MM.1S (cell line): ENCODE measurements around the gene CLDN6.

Experiments used
- DNase-seq: peaks from one replicate; pipeline ENCODE4 v3.0.0-alpha.2; 2015
- H2AFZ ChIP-seq: fragments of 300-600 bp; sonication (generic); 2 replicates; pipeline ENCODE4 v1.6.0; 2016; ENCODE audit warnings: antibody characterized with exemption, low read length
- H3F3A ChIP-seq: fragments of 300-600 bp; sonication (generic); 2 replicates; pipeline ENCODE4 v1.6.1; 2016; ENCODE audit warnings: mild to moderate bottlenecking, antibody characterized with exemption, low read length, moderate library complexity, mixed read lengths; ENCODE audit not compliant: insufficient read depth
- H3K27ac ChIP-seq: fragments of 300-600 bp; sonication (generic); 2 replicates; pipeline ENCODE4 v1.5.1; 2016; ENCODE audit warnings: mild to moderate bottlenecking, low read length
- H3K27me3 ChIP-seq: fragments of 300-600 bp; sonication (generic); replicated peaks from 2 replicates; pipeline ENCODE4 v1.6.0; 2016; ENCODE audit warnings: low read length; ENCODE audit not compliant: insufficient read depth
- H3K36me3 ChIP-seq: fragments of 300-600 bp; sonication (generic); replicated peaks from 2 replicates; pipeline ENCODE4 v1.6.1; 2016; ENCODE audit warnings: mild to moderate bottlenecking, low read length, mixed read lengths; ENCODE audit not compliant: insufficient read depth
- H3K4me1 ChIP-seq: fragments of 300-600 bp; sonication (generic); 2 replicates; pipeline ENCODE4 v1.6.1; 2016; ENCODE audit warnings: low read length, mixed read lengths
- H3K4me2 ChIP-seq: fragments of 300-600 bp; sonication (generic); 2 replicates; pipeline ENCODE4 v1.6.0; 2016; ENCODE audit warnings: low read depth, low read length
- H3K4me3 ChIP-seq: fragments of 300-600 bp; sonication (generic); 2 replicates; pipeline ENCODE4 v1.5.1; 2016; ENCODE audit warnings: low read length, mixed read lengths
- H3K79me2 ChIP-seq: fragments of 300-600 bp; sonication (generic); 2 replicates; pipeline ENCODE4 v1.6.1; 2016; ENCODE audit warnings: mixed run types, low read length, mixed read lengths
- H3K9ac ChIP-seq: fragments of 300-600 bp; sonication (generic); 2 replicates; pipeline ENCODE4 v1.6.1; 2016; ENCODE audit warnings: low read length, mixed read lengths
- H3K9me2 ChIP-seq: fragments of 300-600 bp; sonication (generic); replicated peaks from 2 replicates; pipeline ENCODE4 v1.6.1; 2016; ENCODE audit warnings: mild to moderate bottlenecking, low read length, mixed read lengths; ENCODE audit not compliant: insufficient read depth
- H3K9me3 ChIP-seq: fragments of 300-600 bp; sonication (generic); replicated peaks from 2 replicates; pipeline ENCODE4 v1.6.1; 2016; ENCODE audit warnings: mild to moderate bottlenecking, low read length, mixed read lengths; ENCODE audit not compliant: insufficient read depth
- H4K20me1 ChIP-seq: fragments of 300-600 bp; sonication (generic); 2 replicates; pipeline ENCODE4 v1.6.1; 2016; ENCODE audit warnings: mild to moderate bottlenecking, low read length, moderate library complexity, mixed read lengths; ENCODE audit not compliant: insufficient read depth
- CTCF ChIP-seq: fragments of 300-600 bp; sonication (generic); IDR thresholded peaks from 2 replicates; pipeline ENCODE4 v1.5.1; 2016; ENCODE audit warnings: antibody characterized with exemption, low read length, mixed read lengths
- EZH2 ChIP-seq: fragments of 300-600 bp; sonication (generic); optimal IDR thresholded peaks from 2 replicates; pipeline ENCODE3; 2017; ENCODE audit warnings: low read depth, mild to moderate bottlenecking, antibody characterized with exemption, low read length, mixed read lengths
- EZH2phosphoT487 ChIP-seq: fragments of 300-600 bp; sonication (generic); IDR thresholded peaks from 2 replicates; pipeline ENCODE4 v1.6.1; 2018; ENCODE audit warnings: antibody characterized with exemption, low read length

The CLDN6 gene, protein sequence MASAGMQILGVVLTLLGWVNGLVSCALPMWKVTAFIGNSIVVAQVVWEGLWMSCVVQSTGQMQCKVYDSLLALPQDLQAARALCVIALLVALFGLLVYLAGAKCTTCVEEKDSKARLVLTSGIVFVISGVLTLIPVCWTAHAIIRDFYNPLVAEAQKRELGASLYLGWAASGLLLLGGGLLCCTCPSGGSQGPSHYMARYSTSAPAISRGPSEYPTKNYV

DNA sequence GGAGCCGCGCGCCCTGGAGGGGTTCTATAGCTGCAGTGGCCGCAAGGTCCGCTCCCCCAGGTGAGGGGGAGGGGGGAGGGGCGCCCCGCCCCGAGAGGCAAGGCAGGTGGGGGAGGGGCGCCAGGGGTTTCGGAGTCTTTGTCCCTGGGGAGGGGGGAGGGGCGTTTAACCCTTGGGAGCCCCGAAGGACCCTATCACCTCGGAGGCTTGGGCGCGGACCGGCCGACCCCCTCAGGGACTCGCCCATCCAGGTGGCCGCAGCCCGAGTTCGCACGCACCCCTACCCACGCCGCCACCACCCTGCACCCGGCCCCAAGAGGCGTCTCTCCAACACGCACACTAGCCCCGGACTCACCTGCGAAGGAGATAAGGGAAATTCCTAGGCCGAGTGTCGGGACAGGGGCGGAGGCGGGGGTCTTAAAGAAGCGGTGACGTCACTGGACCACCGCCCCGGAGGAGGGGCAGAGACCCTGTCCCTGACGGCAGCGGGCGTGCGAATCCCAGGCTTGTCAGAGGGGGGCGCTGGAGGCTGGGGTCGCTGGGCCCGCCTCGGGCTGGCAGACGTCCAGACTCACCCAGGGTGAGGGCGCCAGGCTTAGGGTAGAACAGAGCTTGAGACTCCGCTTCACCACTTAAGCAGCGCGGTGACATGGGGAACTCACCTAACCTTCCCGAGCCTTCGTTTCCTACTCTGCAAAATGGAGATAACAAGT is at the start of gene CLDN6:
Gene CLDN6, minus strand, starts transcription at position 390 of the 713 bp plus-strand sequence. CDS start 2,162 bp downstream, outside the sequence.
- no peak within 1 kb of the TSS for H3K27ac ChIP-seq
- H3K4me3 ChIP-seq, result no peak within 1 kb of the TSS
- DNase-seq, result no peak
- H3K27me3 ChIP-seq, result peaks cover 58% of the 10 kb centered on the region
- H4K20me1 ChIP-seq, result no peaks in the 10 kb centered on the region
- 0 out of 2 replicates have a peak, but pooled peaks cover 4% of the 10 kb centered on the region for H3K4me1 ChIP-seq
- 0 out of 2 replicates have a peak, but pooled peaks cover 6% of the 10 kb centered on the region for H3F3A ChIP-seq
- TF ChIP-seq EZH2 (no peak), CTCF (0 out of 2 replicates have a peak, but pooled peaks have one; percentile 6), EZH2phosphoT487 (no peak)
- no peaks in the 10 kb centered on the region for H3K9me2 ChIP-seq
- H3K9ac ChIP-seq, result no peak within 1 kb of the TSS
- no peaks in the 10 kb centered on the region for H3K79me2 ChIP-seq
- no peaks in the 10 kb centered on the region for H3K36me3 ChIP-seq
- no peak within 1 kb of the TSS for H2AFZ ChIP-seq
- no peak within 1 kb of the TSS for H3K4me2 ChIP-seq
- no peaks in the 10 kb centered on the region for H3K9me3 ChIP-seq

DNA sequence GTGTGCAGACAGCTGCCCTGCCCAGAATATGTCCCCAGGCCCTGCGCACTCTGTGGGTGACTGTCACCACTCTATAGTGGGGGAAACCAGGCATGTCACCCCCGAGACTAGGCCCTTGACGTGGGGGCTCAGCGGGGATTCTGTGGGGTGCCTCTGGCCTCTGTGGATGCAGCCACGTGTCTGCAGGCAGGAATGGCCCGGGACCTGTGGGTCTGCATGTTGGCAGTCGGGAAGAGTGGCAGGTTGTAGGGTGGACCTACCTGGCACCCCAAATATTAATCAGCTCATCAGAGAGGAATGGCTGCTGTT is 48.4 kb upstream of the CLDN6 start:
- H3K36me3 ChIP-seq, result no peaks in the 10 kb centered on the region
- H3K4me1 ChIP-seq, result peaks cover 9% of the 10 kb centered on the region; the same call in 1 of the 2 replicates
- no peak for TF ChIP-seq EZH2phosphoT487
- TF ChIP-seq EZH2, result no peak
- TF ChIP-seq CTCF, result no peak
- H3K9me2 ChIP-seq, result no peaks in the 10 kb centered on the region
- H3K27me3 ChIP-seq, result peaks cover 52% of the 10 kb centered on the region
- H3K4me3 ChIP-seq, result no peak overlapping the region
- H3F3A ChIP-seq, result no peaks in the 10 kb centered on the region
- DNase-seq, result no peak
- no peak overlapping the region for H3K27ac ChIP-seq
- no peak overlapping the region for H3K9ac ChIP-seq
- no peaks in the 10 kb centered on the region for H3K9me3 ChIP-seq
- no peak overlapping the region for H2AFZ ChIP-seq
- no peak overlapping the region for H3K4me2 ChIP-seq
- no peaks in the 10 kb centered on the region for H3K79me2 ChIP-seq
- no peaks in the 10 kb centered on the region for H4K20me1 ChIP-seq

DNA sequence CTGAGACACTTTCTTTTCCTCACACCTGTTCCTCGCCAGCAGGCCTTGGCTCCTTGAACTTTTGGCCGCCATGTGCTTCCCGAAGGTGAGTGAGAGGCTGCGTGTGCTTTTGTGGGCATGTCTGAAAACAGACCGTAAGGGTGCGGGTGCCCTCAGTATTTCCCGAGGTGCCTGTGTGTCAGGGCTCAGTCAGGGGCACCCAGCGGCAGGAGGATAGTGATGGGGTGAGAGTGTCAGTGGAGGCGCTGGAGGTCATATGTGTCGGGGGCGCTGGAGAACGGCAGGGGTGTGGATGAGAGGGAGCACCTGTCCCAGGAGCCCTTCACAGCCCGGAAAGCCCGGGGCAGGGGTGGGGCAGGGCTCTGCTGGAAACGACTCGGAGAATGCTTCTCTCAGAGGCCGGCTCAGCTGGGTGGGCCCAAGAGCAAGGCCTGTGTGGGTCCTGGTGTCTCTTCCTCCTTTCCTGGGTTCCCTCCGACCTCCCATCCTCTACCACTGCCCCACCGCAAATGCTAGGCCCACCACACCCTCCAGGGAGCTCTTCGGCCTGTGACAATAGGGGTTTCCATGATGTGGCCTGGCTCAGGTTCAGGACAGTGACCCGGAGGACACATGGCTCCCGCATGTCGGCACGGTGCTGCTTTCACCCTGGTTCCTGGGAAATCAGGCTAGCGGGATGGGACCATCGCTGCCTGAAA is 47.9 kb upstream of the CLDN6 start:
- no peaks in the 10 kb centered on the region for H3K9me3 ChIP-seq
- TF ChIP-seq EZH2phosphoT487 (no peak), CTCF (no peak), EZH2 (no peak)
- H3K79me2 ChIP-seq, result no peaks in the 10 kb centered on the region
- no peak overlapping the region for H3K9ac ChIP-seq
- peaks cover 54% of the 10 kb centered on the region for H3K27me3 ChIP-seq
- no peak for DNase-seq
- H3K4me1 ChIP-seq, result peaks cover 9% of the 10 kb centered on the region; the same call in 1 of the 2 replicates
- no peak overlapping the region; the same call in 1 of the 2 replicates for H3K4me2 ChIP-seq
- no peak overlapping the region for H3K4me3 ChIP-seq
- no peaks in the 10 kb centered on the region for H3K9me2 ChIP-seq
- H3K27ac ChIP-seq, result no peak overlapping the region
- H3F3A ChIP-seq, result no peaks in the 10 kb centered on the region
- no peaks in the 10 kb centered on the region for H4K20me1 ChIP-seq
- H2AFZ ChIP-seq, result no peak overlapping the region; the same call in 1 of the 2 replicates
- no peaks in the 10 kb centered on the region for H3K36me3 ChIP-seq
